OCI-LY7 (cell line): ENCODE data around the gene KLHL17. TPM values are rescaled to one million over a fixed set of nuclear protein-coding genes. Genes with fewer than 3 reads are reported as not detected.

Experiments used
- BruUV-seq: library from RNA; stranded (reverse); fragments of 400-500 nt; replicated peaks from 2 replicates; lab custom pipeline; 2021; lab: Mats Ljungman, UMichigan
- CTCF ChIA-PET: fragments of 300-600 bp; sonication (Branson Sonifier 250); formaldehyde crosslinking; loops from one replicate; lab custom pipeline; 2022; ENCODE audit warnings: antibody characterized with exemption; ENCODE audit not compliant: unreplicated experiment; lab: Charles Lee
- POLR2A ChIA-PET: fragments of 300-600 bp; sonication (Branson Sonifier 250); formaldehyde crosslinking; loops from one replicate; lab custom pipeline; 2022; ENCODE audit warnings: antibody characterized with exemption; lab: Charles Lee
- DNase-seq: peaks from one replicate; pipeline ENCODE4 v3.0.0-alpha.2; 2015; ENCODE audit warnings: low spot score
- H2AFZ ChIP-seq: fragments of 200-600 bp; sonication (generic), shearing (Covaris generic); 2 replicates; pipeline ENCODE4 v1.6.1; 2014; ENCODE audit warnings: mild to moderate bottlenecking, antibody characterized with exemption, low read length, moderate library complexity
- H3K27ac ChIP-seq: fragments of 200-600 bp; sonication (generic); 2 replicates; pipeline ENCODE4 v1.5.1; 2014; ENCODE audit warnings: mixed run types, low read depth, mild to moderate bottlenecking, moderate library complexity, low read length, inconsistent platforms; ENCODE audit not compliant: poor library complexity, severe bottlenecking
- H3K36me3 ChIP-seq: fragments of 200-600 bp; sonication (generic); 2 replicates; pipeline ENCODE4 v1.6.1; 2014; ENCODE audit warnings: mild to moderate bottlenecking, antibody characterized with exemption, low read length, moderate library complexity, mixed read lengths; ENCODE audit not compliant: insufficient read depth
- H3K4me1 ChIP-seq: fragments of 200-600 bp; sonication (generic); 2 replicates; pipeline ENCODE4 v1.5.1; 2014; ENCODE audit warnings: mild to moderate bottlenecking, low read length; ENCODE audit not compliant: insufficient read depth, poor library complexity, severe bottlenecking
- H3K4me2 ChIP-seq: fragments of 200-600 bp; sonication (generic); 2 replicates; pipeline ENCODE4 v1.6.1; 2014; ENCODE audit warnings: mild to moderate bottlenecking, low read length
- H3K4me3 ChIP-seq: fragments of 200-600 bp; sonication (generic); 2 replicates; pipeline ENCODE4 v1.5.1; 2014; ENCODE audit warnings: mild to moderate bottlenecking, low read depth, low read length; ENCODE audit not compliant: poor library complexity, severe bottlenecking
- H3K79me2 ChIP-seq: fragments of 200-600 bp; sonication (generic); 2 replicates; pipeline ENCODE4 v1.6.1; 2016; ENCODE audit warnings: low read depth, mild to moderate bottlenecking, low read length, moderate library complexity, mixed read lengths; ENCODE audit not compliant: insufficient read depth
- H3K9me2 ChIP-seq: fragments of 200-600 bp; sonication (generic); 2 replicates; pipeline ENCODE4 v1.6.1; 2016; ENCODE audit warnings: mild to moderate bottlenecking, low read length, mixed read lengths; ENCODE audit not compliant: insufficient read depth
- H3K9me3 ChIP-seq: fragments of 200-600 bp; sonication (generic); 2 replicates; pipeline ENCODE4 v1.6.1; 2014; ENCODE audit warnings: mild to moderate bottlenecking, mixed run types, low read length, mixed read lengths
- H4K20me1 ChIP-seq: fragments of 200-600 bp; sonication (generic); 2 replicates; pipeline ENCODE4 v1.6.1; 2014; ENCODE audit warnings: mild to moderate bottlenecking, antibody characterized with exemption, low read length, moderate library complexity, mixed read lengths; ENCODE audit not compliant: insufficient read depth
- EZH2phosphoT487 ChIP-seq: fragments of 200-600 bp; sonication (generic); IDR thresholded peaks from 2 replicates; pipeline ENCODE4 v1.6.1; 2018; ENCODE audit warnings: low read depth, borderline replicate concordance, mild to moderate bottlenecking, mixed run types, antibody characterized with exemption, low read length, moderate library complexity, mixed read lengths
- intact Hi-C: fragments of 100-400 bp; cut with micrococcal nuclease; formaldehyde crosslinking; loops from one replicate; pipeline ENCODE4 v1.10.0; 2022; ENCODE audit not compliant: unreplicated experiment
- total RNA-seq, 2 experiments: library from RNA; depleted of rRNA in 1 of 2; stranded (reverse); fragments of >200 nt in 1 of 2; shearing (Covaris generic) in 1 of 2; gene quantifications; 2 replicates each; pipeline ENCODE4 v1.2.3, GENCODE V29; 2014 to 2022
- TF ChIP-seq, protein P1 (sequence below): fragments of 200-600 bp; sonication (generic); conservative IDR thresholded peaks from 2 replicates; pipeline ENCODE4 v1.5.1; 2014; ENCODE audit warnings: mild to moderate bottlenecking, antibody characterized with exemption, low read length, moderate library complexity, mixed read lengths

Gene KLHL17
- total RNA-seq, 2 experiments from 2014 or later: 21.7 to 23.3 TPM

DNA sequence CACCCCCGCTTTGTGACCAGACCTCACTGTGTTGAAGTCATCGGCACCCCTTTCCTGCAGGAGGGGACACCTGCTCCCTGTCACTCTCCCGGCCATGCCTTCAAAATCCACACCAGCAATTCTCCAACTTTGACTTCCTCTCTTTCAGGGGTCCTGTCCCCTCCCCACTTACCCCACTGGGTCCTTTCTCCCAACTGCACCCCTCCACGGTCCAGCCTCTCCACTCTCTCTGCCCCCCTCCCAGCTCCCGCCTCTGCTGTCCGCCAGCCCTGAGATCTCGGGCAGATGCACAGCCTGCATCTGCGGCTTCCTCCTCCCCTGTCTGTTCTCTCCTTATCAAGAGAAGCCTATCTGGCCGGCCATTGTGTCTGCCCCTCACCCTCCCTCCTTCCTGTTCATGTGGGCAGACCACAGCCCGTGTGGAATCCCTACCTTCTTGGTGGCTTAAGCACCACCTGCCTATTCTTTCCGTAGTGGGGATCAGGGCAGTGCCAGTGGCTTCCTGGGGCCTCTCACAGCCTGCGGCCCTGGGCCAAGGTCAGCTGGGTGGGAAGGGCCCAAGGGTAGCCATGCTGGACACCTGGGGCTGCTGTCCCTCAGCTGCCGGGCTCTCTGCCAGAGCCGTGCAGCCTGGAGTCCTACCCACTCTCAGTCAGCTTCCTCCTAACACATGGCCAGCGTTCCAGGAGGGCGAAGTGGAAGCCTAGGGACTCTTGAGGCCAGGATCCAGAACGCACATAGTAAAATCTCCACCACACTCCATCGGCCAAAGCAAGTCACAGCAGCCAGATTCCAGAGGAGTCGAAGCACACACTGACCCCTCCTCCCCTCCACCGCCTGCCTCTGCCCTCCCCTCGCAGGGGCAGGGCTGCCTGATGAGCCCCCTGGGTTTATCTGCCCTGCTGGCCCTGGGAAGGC lies 44.7 kb downstream of the KLHL17 start:
- no peak for DNase-seq
- no peak overlapping the region for H2AFZ ChIP-seq
- H3K36me3 ChIP-seq: no peaks in the 10 kb centered on the region
- no TSS peak for BruUV-seq
- no peaks in the 10 kb centered on the region for H3K9me2 ChIP-seq
- intact Hi-C loops: no loop called here
- ChIA-PET CTCF (no interaction called here), POLR2A (interaction anchor here (0.7 kb wide), 1 partner anchor 16 kb away, joined by 3 read pairs; no protein-coding TSS in a partner anchor)
- H3K4me2 ChIP-seq: no peak overlapping the region
- no peaks in the 10 kb centered on the region for H4K20me1 ChIP-seq
- H3K4me3 ChIP-seq: no peak overlapping the region
- H3K9me3 ChIP-seq: no peaks in the 10 kb centered on the region
- no peaks in the 10 kb centered on the region for H3K79me2 ChIP-seq
- no peaks in the 10 kb centered on the region for H3K4me1 ChIP-seq
- H3K27ac ChIP-seq: no peak overlapping the region
- TF ChIP-seq, protein P1, sequence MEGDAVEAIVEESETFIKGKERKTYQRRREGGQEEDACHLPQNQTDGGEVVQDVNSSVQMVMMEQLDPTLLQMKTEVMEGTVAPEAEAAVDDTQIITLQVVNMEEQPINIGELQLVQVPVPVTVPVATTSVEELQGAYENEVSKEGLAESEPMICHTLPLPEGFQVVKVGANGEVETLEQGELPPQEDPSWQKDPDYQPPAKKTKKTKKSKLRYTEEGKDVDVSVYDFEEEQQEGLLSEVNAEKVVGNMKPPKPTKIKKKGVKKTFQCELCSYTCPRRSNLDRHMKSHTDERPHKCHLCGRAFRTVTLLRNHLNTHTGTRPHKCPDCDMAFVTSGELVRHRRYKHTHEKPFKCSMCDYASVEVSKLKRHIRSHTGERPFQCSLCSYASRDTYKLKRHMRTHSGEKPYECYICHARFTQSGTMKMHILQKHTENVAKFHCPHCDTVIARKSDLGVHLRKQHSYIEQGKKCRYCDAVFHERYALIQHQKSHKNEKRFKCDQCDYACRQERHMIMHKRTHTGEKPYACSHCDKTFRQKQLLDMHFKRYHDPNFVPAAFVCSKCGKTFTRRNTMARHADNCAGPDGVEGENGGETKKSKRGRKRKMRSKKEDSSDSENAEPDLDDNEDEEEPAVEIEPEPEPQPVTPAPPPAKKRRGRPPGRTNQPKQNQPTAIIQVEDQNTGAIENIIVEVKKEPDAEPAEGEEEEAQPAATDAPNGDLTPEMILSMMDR: no peak
- no peak for TF ChIP-seq EZH2phosphoT487

DNA sequence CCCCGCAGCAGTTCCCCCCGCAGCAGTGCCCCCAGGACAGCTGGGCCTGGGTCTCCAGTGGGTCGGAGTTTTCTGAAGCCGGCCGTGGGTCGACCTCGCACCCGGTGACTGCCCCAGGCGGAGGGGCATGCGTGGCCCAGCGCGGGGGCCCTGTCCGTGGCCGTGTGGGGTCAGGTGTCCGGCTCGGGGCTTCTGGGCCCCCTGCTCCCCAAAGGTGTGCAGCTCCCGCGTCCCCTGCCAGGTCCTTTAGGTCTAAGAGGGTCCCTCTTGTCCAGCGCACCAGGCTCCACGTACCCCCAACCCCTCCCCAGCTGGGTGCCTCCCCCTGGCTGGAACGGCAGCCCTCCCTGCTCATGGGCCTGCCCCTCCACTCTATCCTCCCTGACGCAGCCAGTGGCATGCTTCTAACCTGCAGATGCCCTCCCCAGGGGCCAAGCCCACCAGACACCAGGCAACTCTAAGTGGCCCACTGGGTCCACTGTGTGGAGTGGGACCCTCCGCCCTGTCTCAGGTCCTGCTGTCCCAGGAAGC lies 45.5 kb downstream of the KLHL17 start:
- Histone ChIP-seq H3K27ac (no peak overlapping the region), H3K79me2 (no peaks in the 10 kb centered on the region), H3K4me3 (no peak overlapping the region), H3K4me2 (no peak overlapping the region), H2AFZ (no peak overlapping the region), H3K4me1 (no peaks in the 10 kb centered on the region), H3K36me3 (no peaks in the 10 kb centered on the region), H3K9me3 (no peaks in the 10 kb centered on the region), H4K20me1 (no peaks in the 10 kb centered on the region), H3K9me2 (no peaks in the 10 kb centered on the region)
- intact Hi-C loops: no loop called here
- POLR2A ChIA-PET: no interaction called here
- CTCF ChIA-PET: no interaction called here
- no TSS peak for BruUV-seq
- no peak for DNase-seq
- TF ChIP-seq, protein P1: no peak
- TF ChIP-seq EZH2phosphoT487: no peak
